Uterus (tissue), 4 donors: Measurements from ENCODE around the gene STAMBPL1. TPM values are rescaled to one million over a fixed set of nuclear protein-coding genes. Genes with fewer than 3 reads are reported as not detected.

ENCODE experiments used
- DNase-seq, 2 donors: peaks; one replicate each; pipeline ENCODE4 v3.0.0-alpha.2; 2019 to 2020
- H3K27ac ChIP-seq, 2 donors: fragments of 200-600 bp; sonication (generic); 1 replicate in 1 of 2; 2 replicates in 1 of 2; pipeline ENCODE4 v1.5.1; 2016 to 2018
- H3K27me3 ChIP-seq, 2 donors: fragments of 200-600 bp; sonication (generic); one replicate each; pipeline ENCODE4 v1.5.1; 2018 to 2019; ENCODE audit warnings: control low read depth in 1 of 2
- H3K36me3 ChIP-seq, 2 donors: fragments of 200-600 bp; sonication (generic); one replicate each; pipeline ENCODE4 v1.5.1; 2019; ENCODE audit warnings: control low read depth in 1 of 2
- H3K4me1 ChIP-seq, 2 donors: fragments of 200-600 bp; sonication (generic); one replicate each; pipeline ENCODE4 v1.5.1; 2018 to 2019; ENCODE audit warnings: control low read depth in 1 of 2
- H3K4me3 ChIP-seq, 2 donors: fragments of 200-600 bp; sonication (generic); 1 replicate in 1 of 2; 2 replicates in 1 of 2; pipeline ENCODE4 v1.5.1; 2018 to 2019; ENCODE audit warnings: mild to moderate bottlenecking in 1 of 2
- H3K9me3 ChIP-seq, 2 donors: fragments of 200-600 bp; sonication (generic); one replicate each; pipeline ENCODE4 v1.5.1; 2019; ENCODE audit warnings: control low read depth in 1 of 2
- POLR2A ChIP-seq, 2 donors: fragments of 450-650 bp; IDR thresholded peaks; one replicate each; pipeline ENCODE4 v1.6.1; 2016; ENCODE audit warnings: antibody characterized with exemption in 2 of 2, mild to moderate bottlenecking in 1 of 2, moderate library complexity in 1 of 2
- intact Hi-C: fragments of 100-400 bp; cut with DNase I; formaldehyde crosslinking; loops from one replicate; pipeline ENCODE4 v1.15.1; 2023; ENCODE audit warnings: low total_unique reads
- total RNA-seq, 4 donors: library from RNA; depleted of rRNA in 3 of 4; stranded (reverse); fragments of >200 nt in 3 of 4; gene quantifications; one replicate each; pipeline versions ENCODE4 v1.1.0 to v1.2.4, GENCODE V29; 2014 to 2023
- TF ChIP-seq, protein P1 (sequence below), 4 experiments: fragments of 200-600 bp in 2 of 4; fragments of 450-650 bp in 2 of 4; sonication (generic) in 2 of 4; IDR thresholded peaks; one replicate each; pipeline ENCODE4 v1.5.1; 2016 to 2019; ENCODE audit warnings: antibody characterized with exemption in 4 of 4, mild to moderate bottlenecking in 2 of 4, moderate library complexity in 1 of 4
- donor health status: DM: yes; HTN: yes; CAD: no.

Gene STAMBPL1
- total RNA-seq, 4 donors from 2014 or later = 3.8 to 23.6 (median 6.5) TPM

DNA sequence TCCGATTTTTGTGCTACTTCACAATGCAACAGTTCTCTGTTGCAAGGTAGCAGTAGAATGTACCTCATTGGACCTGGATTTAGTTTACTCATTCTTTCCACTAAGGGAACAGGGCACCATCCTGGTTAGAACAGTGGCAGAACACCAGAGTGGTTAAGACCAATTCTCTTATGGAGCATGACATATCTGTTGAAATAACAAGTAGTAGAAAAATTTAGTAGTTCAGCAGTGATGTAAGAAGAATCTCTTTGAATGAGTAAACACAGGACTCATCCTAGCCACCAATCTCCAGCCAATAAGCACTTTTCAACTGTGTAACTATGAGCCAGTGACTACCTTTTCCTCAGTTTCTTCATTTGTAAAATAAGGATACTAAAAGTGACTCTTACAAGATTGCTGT is 30.8 kb upstream of the STAMBPL1 start:
- Histone ChIP-seq H3K27ac (no peak overlapping the region), H3K4me1 (no peaks in the 10 kb centered on the region), H3K4me3 (no peak overlapping the region), H3K36me3 (no peaks in the 10 kb centered on the region), H3K27me3 (no peaks in the 10 kb centered on the region), H3K9me3 (no peaks in the 10 kb centered on the region)
- TF ChIP-seq, protein P1, sequence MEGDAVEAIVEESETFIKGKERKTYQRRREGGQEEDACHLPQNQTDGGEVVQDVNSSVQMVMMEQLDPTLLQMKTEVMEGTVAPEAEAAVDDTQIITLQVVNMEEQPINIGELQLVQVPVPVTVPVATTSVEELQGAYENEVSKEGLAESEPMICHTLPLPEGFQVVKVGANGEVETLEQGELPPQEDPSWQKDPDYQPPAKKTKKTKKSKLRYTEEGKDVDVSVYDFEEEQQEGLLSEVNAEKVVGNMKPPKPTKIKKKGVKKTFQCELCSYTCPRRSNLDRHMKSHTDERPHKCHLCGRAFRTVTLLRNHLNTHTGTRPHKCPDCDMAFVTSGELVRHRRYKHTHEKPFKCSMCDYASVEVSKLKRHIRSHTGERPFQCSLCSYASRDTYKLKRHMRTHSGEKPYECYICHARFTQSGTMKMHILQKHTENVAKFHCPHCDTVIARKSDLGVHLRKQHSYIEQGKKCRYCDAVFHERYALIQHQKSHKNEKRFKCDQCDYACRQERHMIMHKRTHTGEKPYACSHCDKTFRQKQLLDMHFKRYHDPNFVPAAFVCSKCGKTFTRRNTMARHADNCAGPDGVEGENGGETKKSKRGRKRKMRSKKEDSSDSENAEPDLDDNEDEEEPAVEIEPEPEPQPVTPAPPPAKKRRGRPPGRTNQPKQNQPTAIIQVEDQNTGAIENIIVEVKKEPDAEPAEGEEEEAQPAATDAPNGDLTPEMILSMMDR (IDR thresholded peaks at IDR 0.05) = no peak
- TF ChIP-seq POLR2A (IDR thresholded peaks at IDR 0.05) = no peak
- DNase-seq = no peak
- intact Hi-C loops = no loop called here

DNA sequence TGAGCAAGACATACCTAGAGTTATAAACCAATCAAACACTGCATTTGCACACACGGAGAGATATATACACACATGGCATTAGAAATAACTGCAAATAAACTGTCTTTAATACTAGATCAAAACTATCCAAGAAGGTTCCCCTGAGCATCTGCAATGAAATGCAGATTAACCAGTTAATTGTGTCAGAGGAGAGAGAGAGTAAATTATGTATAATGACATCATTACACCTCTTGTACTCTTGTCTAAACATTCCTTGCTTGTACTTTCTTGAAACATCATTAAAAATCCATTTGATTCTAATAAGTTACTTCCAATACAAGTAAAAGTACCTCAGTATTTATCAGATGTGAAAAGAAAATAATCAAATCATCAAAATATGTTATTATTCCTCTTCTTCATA is 29.3 kb upstream of the STAMBPL1 start:
- Histone ChIP-seq H3K27ac (no peak overlapping the region), H3K4me3 (no peak overlapping the region), H3K9me3 (no peaks in the 10 kb centered on the region), H3K4me1 (no peaks in the 10 kb centered on the region), H3K36me3 (no peaks in the 10 kb centered on the region), H3K27me3 (no peaks in the 10 kb centered on the region)
- intact Hi-C loops = no loop called here
- no peak for DNase-seq
- TF ChIP-seq, protein P1 (IDR thresholded peaks at IDR 0.05) = no peak
- TF ChIP-seq POLR2A (IDR thresholded peaks at IDR 0.05) = no peak

GRCh38 chr10:88851706-88852105 is 28.3 kb upstream of the STAMBPL1 start, which contains the start of gene ANKRD22:
ANKRD22 (minus strand) TSS chr10:88851844; CDS start chr10:88851607, 237 bp downstream.
- Histone ChIP-seq H3K4me3 (no peak within 1 kb of the TSS), H3K4me1 (no peaks in the 10 kb centered on the region), H3K36me3 (no peaks in the 10 kb centered on the region), H3K9me3 (no peaks in the 10 kb centered on the region), H3K27me3 (no peaks in the 10 kb centered on the region), H3K27ac (no peak within 1 kb of the TSS)
- TF ChIP-seq, protein P1 (IDR thresholded peaks at IDR 0.05) = no peak
- TF ChIP-seq POLR2A (IDR thresholded peaks at IDR 0.05) = no peak
- no peak for DNase-seq
- intact Hi-C loops = no loop called here

GRCh38 chr10:88852327-88852726 is 27.7 kb upstream of the STAMBPL1 start:
- no peaks in the 10 kb centered on the region for H3K4me1 ChIP-seq

GRCh38 chr10:88853155-88853881 is 26.7 kb upstream of the STAMBPL1 start:
- intact Hi-C loops = no loop called here
- no peak overlapping the region for H3K27ac ChIP-seq
- no peaks in the 10 kb centered on the region for H3K9me3 ChIP-seq
- TF ChIP-seq, protein P1 (IDR thresholded peaks at IDR 0.05) = no peak
- no peak for TF ChIP-seq POLR2A (IDR thresholded peaks at IDR 0.05)
- no peak for DNase-seq
- no peaks in the 10 kb centered on the region for H3K36me3 ChIP-seq
- H3K27me3 ChIP-seq = no peaks in the 10 kb centered on the region
- H3K4me1 ChIP-seq = no peaks in the 10 kb centered on the region
- H3K4me3 ChIP-seq = no peak overlapping the region

More at GRCh38 chr10:88852327-88852726, 27.7 kb upstream of the STAMBPL1 start:
- Histone ChIP-seq H3K9me3 (no peaks in the 10 kb centered on the region), H3K27me3 (no peaks in the 10 kb centered on the region), H3K36me3 (no peaks in the 10 kb centered on the region), H3K4me3 (no peak overlapping the region), H3K27ac (no peak overlapping the region)
- TF ChIP-seq, protein P1 (IDR thresholded peaks at IDR 0.05) = no peak
- TF ChIP-seq POLR2A (IDR thresholded peaks at IDR 0.05) = no peak
- DNase-seq = no peak
- intact Hi-C loops = no loop called here
